ENCODE results near the gene SMIM22. TPM values are rescaled to one million over a fixed set of nuclear protein-coding genes. Genes with fewer than 3 reads are reported as not detected.

Gene SMIM22
- total and polyA plus RNA-seq, 2 donors (not counting 1 experiment from before 2014, with no cell fraction given): not detected

GRCh38 chr16:4797805-4798252 is 2.7 kb downstream of the SMIM22 start:
- H4K20me1 ChIP-seq (ENCODE audit: control insufficient read depth, extremely low read depth, insufficient read depth, low read length): no peaks in the 10 kb centered on the region
- H3K4me1 ChIP-seq (ENCODE audit: control insufficient read depth, extremely low read depth, insufficient read depth, low read length): peaks cover 2% of the 10 kb centered on the region
- no peaks in the 10 kb centered on the region for H3K9me3 ChIP-seq (ENCODE audit: control insufficient read depth, insufficient read depth, low read depth, low read length)
- H3K27ac ChIP-seq (ENCODE audit: insufficient read depth, low read length): no peak overlapping the region
- TF ChIP-seq CTCF (conservative IDR thresholded peaks at IDR 0.05 in 1 of 2, IDR thresholded peaks at IDR 0.05 in 1 of 2; ENCODE audit: low read depth in 1 of 2, low read length in 2 of 2): no peak
- no peak for TF ChIP-seq EZH2 (IDR thresholded peaks at IDR 0.05; ENCODE audit: low read length, missing control alignments)
- no peak overlapping the region for H3K4me3 ChIP-seq (replicated peaks in 1 of 4; ENCODE audit: control extremely low read depth in 1 of 4, insufficient read depth in 1 of 4, low read depth in 3 of 4, low read length in 4 of 4)
- no peak for DNase-seq (ENCODE audit: low read depth in 2 of 2)
- no peaks in the 10 kb centered on the region for H3K79me2 ChIP-seq (ENCODE audit: control insufficient read depth, insufficient read depth, low read length)
- no peaks in the 10 kb centered on the region for H3K27me3 ChIP-seq (ENCODE audit: control insufficient read depth, insufficient read depth, low read length)
- no peak overlapping the region for H2AFZ ChIP-seq (ENCODE audit: low read length)
- no peak overlapping the region for H3K9ac ChIP-seq (ENCODE audit: insufficient read depth, low read length)
- H3K4me2 ChIP-seq (ENCODE audit: extremely low read depth, insufficient read depth, low read length): no peak overlapping the region
- no peaks in the 10 kb centered on the region for H3K36me3 ChIP-seq (ENCODE audit: control insufficient read depth, insufficient read depth, low read length)

GRCh38 chr16:4798456-4798855 is 3.3 kb downstream of the SMIM22 start:
- H3K27me3 ChIP-seq (ENCODE audit: control insufficient read depth, insufficient read depth, low read length): no peaks in the 10 kb centered on the region
- H3K4me3 ChIP-seq (replicated peaks in 1 of 4; ENCODE audit: control extremely low read depth in 1 of 4, insufficient read depth in 1 of 4, low read depth in 3 of 4, low read length in 4 of 4): no peak overlapping the region
- no peaks in the 10 kb centered on the region for H3K9me3 ChIP-seq (ENCODE audit: control insufficient read depth, insufficient read depth, low read depth, low read length)
- H4K20me1 ChIP-seq (ENCODE audit: control insufficient read depth, extremely low read depth, insufficient read depth, low read length): no peaks in the 10 kb centered on the region
- no peak for DNase-seq (ENCODE audit: low read depth in 2 of 2)
- TF ChIP-seq EZH2 (IDR thresholded peaks at IDR 0.05; ENCODE audit: low read length, missing control alignments) (no peak), CTCF (conservative IDR thresholded peaks at IDR 0.05 in 1 of 2, IDR thresholded peaks at IDR 0.05 in 1 of 2; ENCODE audit: low read depth in 1 of 2, low read length in 2 of 2) (no peak)
- H3K4me1 ChIP-seq (ENCODE audit: control insufficient read depth, extremely low read depth, insufficient read depth, low read length): peaks cover 2% of the 10 kb centered on the region
- H3K79me2 ChIP-seq (ENCODE audit: control insufficient read depth, insufficient read depth, low read length): no peaks in the 10 kb centered on the region
- no peak overlapping the region for H3K4me2 ChIP-seq (ENCODE audit: extremely low read depth, insufficient read depth, low read length)
- no peak overlapping the region for H3K27ac ChIP-seq (ENCODE audit: insufficient read depth, low read length)
- no peak overlapping the region for H3K9ac ChIP-seq (ENCODE audit: insufficient read depth, low read length)
- no peaks in the 10 kb centered on the region for H3K36me3 ChIP-seq (ENCODE audit: control insufficient read depth, insufficient read depth, low read length)
- H2AFZ ChIP-seq (ENCODE audit: low read length): no peak overlapping the region

- Histone ChIP-seq H4K20me1 (ENCODE audit: control insufficient read depth, extremely low read depth, insufficient read depth, low read length) (no peaks in the 10 kb centered on the region), H3K4me3 (replicated peaks in 1 of 4; ENCODE audit: control extremely low read depth in 1 of 4, insufficient read depth in 1 of 4, low read depth in 3 of 4, low read length in 4 of 4) (no peak overlapping the region), H3K27me3 (ENCODE audit: control insufficient read depth, insufficient read depth, low read length) (no peaks in the 10 kb centered on the region), H3K9ac (ENCODE audit: insufficient read depth, low read length) (no peak overlapping the region), H2AFZ (ENCODE audit: low read length) (no peak overlapping the region), H3K36me3 (ENCODE audit: control insufficient read depth, insufficient read depth, low read length) (no peaks in the 10 kb centered on the region), H3K27ac (ENCODE audit: insufficient read depth, low read length) (no peak overlapping the region), H3K4me1 (ENCODE audit: control insufficient read depth, extremely low read depth, insufficient read depth, low read length) (peaks cover 2% of the 10 kb centered on the region), H3K4me2 (ENCODE audit: extremely low read depth, insufficient read depth, low read length) (no peak overlapping the region), H3K79me2 (ENCODE audit: control insufficient read depth, insufficient read depth, low read length) (no peaks in the 10 kb centered on the region), H3K9me3 (ENCODE audit: control insufficient read depth, insufficient read depth, low read depth, low read length) (no peaks in the 10 kb centered on the region)
- TF ChIP-seq CTCF (conservative IDR thresholded peaks at IDR 0.05 in 1 of 2, IDR thresholded peaks at IDR 0.05 in 1 of 2; ENCODE audit: low read depth in 1 of 2, low read length in 2 of 2) (no peak), EZH2 (IDR thresholded peaks at IDR 0.05; ENCODE audit: low read length, missing control alignments) (no peak)
- no peak for DNase-seq (ENCODE audit: low read depth in 2 of 2)
Measured at GRCh38 chr16:4799171-4799855, 4.1 kb downstream of the SMIM22 start.
